KG1 (cell line): ENCODE results near the gene DTX2.
"Not testable (repeated sequence)": the region's sequence is repeated elsewhere in the genome, so short reads cannot be mapped to it uniquely, and the experiment has no call there.

ENCODE experiments used
- DNase-seq: peaks from one replicate; lab custom pipeline; 2025; lab: John Stamatoyannopoulos, UW

The DTX2 gene

GRCh38 chr7:76461464-76462101 is at the start of gene DTX2:
DTX2 (plus strand) TSS chr7:76461709; CDS start chr7:76480510, 18,801 bp downstream.
- DNase-seq = not testable (repeated sequence)

GRCh38 chr7:76412249-76412648 is 49.3 kb upstream of the DTX2 start:
- DNase-seq = no peak

GRCh38 chr7:76417654-76418310 is 43.7 kb upstream of the DTX2 start:
- DNase-seq = not testable (repeated sequence)

- DNase-seq = not testable (repeated sequence)
Measured at GRCh38 chr7:76421097-76421496, 40.4 kb upstream of the DTX2 start.

GRCh38 chr7:76423666-76424412 is 37.7 kb upstream of the DTX2 start:
- no peak for DNase-seq

GRCh38 chr7:76424413-76425111 is 36.9 kb upstream of the DTX2 start, which contains the start of gene ZP3:
ZP3 (plus strand) TSS chr7:76424950; CDS start chr7:76424965, 15 bp downstream.
- DNase-seq = no peak

GRCh38 chr7:76425156-76425555 is 36.4 kb upstream of the DTX2 start:
- DNase-seq = no peak

GRCh38 chr7:76425558-76425957 is 36.0 kb upstream of the DTX2 start:
- not testable (repeated sequence) for DNase-seq

GRCh38 chr7:76426246-76426645 is 35.3 kb upstream of the DTX2 start:
- no peak for DNase-seq

- DNase-seq = no peak
Measured at GRCh38 chr7:76427635-76428034, 33.9 kb upstream of the DTX2 start.

- DNase-seq = no peak
Measured at GRCh38 chr7:76428149-76428823, 33.2 kb upstream of the DTX2 start.

GRCh38 chr7:76428868-76429805 is 32.4 kb upstream of the DTX2 start:
- no peak for DNase-seq

- no peak for DNase-seq
Measured at GRCh38 chr7:76430211-76430610, 31.3 kb upstream of the DTX2 start.

- no peak for DNase-seq
Measured at GRCh38 chr7:76430836-76431235, 30.7 kb upstream of the DTX2 start.

GRCh38 chr7:76437873-76438272 is 23.6 kb upstream of the DTX2 start:
- peak; percentile 76 for DNase-seq

- not testable (repeated sequence) for DNase-seq
Measured at GRCh38 chr7:76439120-76439888, 22.2 kb upstream of the DTX2 start.

GRCh38 chr7:76440404-76440803 is 21.1 kb upstream of the DTX2 start:
- not testable (repeated sequence) for DNase-seq

GRCh38 chr7:76441792-76442191 is 19.7 kb upstream of the DTX2 start:
- not testable (repeated sequence) for DNase-seq

- not testable (repeated sequence) for DNase-seq
Measured at GRCh38 chr7:76442664-76443446, 18.7 kb upstream of the DTX2 start.
